Measurements from ENCODE around the gene RALGPS2.
"Not testable (repeated sequence)": the region's sequence is repeated elsewhere in the genome, so short reads cannot be mapped to it uniquely, and the experiment has no call there.

Gene RALGPS2

GRCh38 chr1:178821134-178821866 is 96.3 kb downstream of the RALGPS2 start:
- Mint-ChIP-seq H3K4me3 (no peak overlapping the region), H3K9me3 (no peaks in the 10 kb centered on the region), H3K27ac (no peak overlapping the region), H3K36me3 (ENCODE audit: low read depth) (no peaks in the 10 kb centered on the region), H3K27me3 (ENCODE audit: low read depth) (no peaks in the 10 kb centered on the region), H3K4me1 (ENCODE audit: low read depth) (no peaks in the 10 kb centered on the region)
- no peak for DNase-seq (ENCODE audit: low spot score)

GRCh38 chr1:178825167-178825566 is 100.1 kb downstream of the RALGPS2 start:
- H3K9me3 Mint-ChIP-seq, result no peaks in the 10 kb centered on the region
- no peaks in the 10 kb centered on the region for H3K4me1 Mint-ChIP-seq (ENCODE audit: low read depth)
- no peak overlapping the region for H3K27ac Mint-ChIP-seq
- H3K27me3 Mint-ChIP-seq (ENCODE audit: low read depth), result no peaks in the 10 kb centered on the region
- no peak for DNase-seq (ENCODE audit: low spot score)
- no peaks in the 10 kb centered on the region for H3K36me3 Mint-ChIP-seq (ENCODE audit: low read depth)
- no peak overlapping the region for H3K4me3 Mint-ChIP-seq

GRCh38 chr1:178844436-178844835 is 119.4 kb downstream of the RALGPS2 start:
- no peak overlapping the region for H3K27ac Mint-ChIP-seq
- no peaks in the 10 kb centered on the region for H3K36me3 Mint-ChIP-seq (ENCODE audit: low read depth)
- no peak overlapping the region for H3K4me3 Mint-ChIP-seq
- no peaks in the 10 kb centered on the region for H3K27me3 Mint-ChIP-seq (ENCODE audit: low read depth)
- DNase-seq (ENCODE audit: low spot score), result no peak
- H3K4me1 Mint-ChIP-seq (ENCODE audit: low read depth), result no peaks in the 10 kb centered on the region
- H3K9me3 Mint-ChIP-seq, result no peaks in the 10 kb centered on the region

GRCh38 chr1:178846306-178846705 is 121.3 kb downstream of the RALGPS2 start:
- no peak for DNase-seq (ENCODE audit: low spot score)
- H3K4me1 Mint-ChIP-seq (ENCODE audit: low read depth), result no peaks in the 10 kb centered on the region
- H3K9me3 Mint-ChIP-seq, result no peaks in the 10 kb centered on the region
- H3K27ac Mint-ChIP-seq, result no peak overlapping the region
- no peaks in the 10 kb centered on the region for H3K27me3 Mint-ChIP-seq (ENCODE audit: low read depth)
- no peak overlapping the region for H3K4me3 Mint-ChIP-seq
- no peaks in the 10 kb centered on the region for H3K36me3 Mint-ChIP-seq (ENCODE audit: low read depth)

GRCh38 chr1:178847396-178847849 is 122.4 kb downstream of the RALGPS2 start:
- no peaks in the 10 kb centered on the region for H3K9me3 Mint-ChIP-seq
- no peak for DNase-seq (ENCODE audit: low spot score)
- H3K4me1 Mint-ChIP-seq (ENCODE audit: low read depth), result no peaks in the 10 kb centered on the region
- no peaks in the 10 kb centered on the region for H3K36me3 Mint-ChIP-seq (ENCODE audit: low read depth)
- H3K27ac Mint-ChIP-seq, result no peak overlapping the region
- no peak overlapping the region for H3K4me3 Mint-ChIP-seq
- no peaks in the 10 kb centered on the region for H3K27me3 Mint-ChIP-seq (ENCODE audit: low read depth)

- H3K9me3 Mint-ChIP-seq; H3K36me3 Mint-ChIP-seq (ENCODE audit: low read depth); DNase-seq (ENCODE audit: low spot score); H3K4me1 Mint-ChIP-seq (ENCODE audit: low read depth); H3K27ac Mint-ChIP-seq; H3K27me3 Mint-ChIP-seq (ENCODE audit: low read depth); H3K4me3 Mint-ChIP-seq: not testable (repeated sequence)
Observed at GRCh38 chr1:178847919-178848318, 122.9 kb downstream of the RALGPS2 start.

- H3K36me3 Mint-ChIP-seq (ENCODE audit: low read depth), result no peaks in the 10 kb centered on the region
- H3K27me3 Mint-ChIP-seq (ENCODE audit: low read depth), result no peaks in the 10 kb centered on the region
- no peaks in the 10 kb centered on the region for H3K9me3 Mint-ChIP-seq
- H3K27ac Mint-ChIP-seq, result no peak overlapping the region
- no peaks in the 10 kb centered on the region for H3K4me1 Mint-ChIP-seq (ENCODE audit: low read depth)
- no peak for DNase-seq (ENCODE audit: low spot score)
- no peak overlapping the region for H3K4me3 Mint-ChIP-seq
Observed at GRCh38 chr1:178849918-178850317, 124.9 kb downstream of the RALGPS2 start.

GRCh38 chr1:178857126-178857525 is 132.1 kb downstream of the RALGPS2 start:
- Mint-ChIP-seq H3K9me3 (no peaks in the 10 kb centered on the region), H3K4me1 (ENCODE audit: low read depth) (no peaks in the 10 kb centered on the region), H3K4me3 (no peak overlapping the region), H3K27ac (no peak overlapping the region), H3K27me3 (ENCODE audit: low read depth) (no peaks in the 10 kb centered on the region), H3K36me3 (ENCODE audit: low read depth) (no peaks in the 10 kb centered on the region)
- DNase-seq (ENCODE audit: low spot score), result no peak

GRCh38 chr1:178862416-178862815 is 137.4 kb downstream of the RALGPS2 start:
- DNase-seq (ENCODE audit: low spot score), result no peak
- Mint-ChIP-seq H3K27me3 (ENCODE audit: low read depth) (peaks cover 3% of the 10 kb centered on the region), H3K36me3 (ENCODE audit: low read depth) (no peaks in the 10 kb centered on the region), H3K27ac (no peak overlapping the region), H3K9me3 (no peaks in the 10 kb centered on the region), H3K4me1 (ENCODE audit: low read depth) (peaks cover 3% of the 10 kb centered on the region), H3K4me3 (no peak overlapping the region)

GRCh38 chr1:178862864-178863263 is 137.8 kb downstream of the RALGPS2 start:
- Mint-ChIP-seq H3K27ac (no peak overlapping the region), H3K4me1 (ENCODE audit: low read depth) (peaks cover 5% of the 10 kb centered on the region), H3K27me3 (ENCODE audit: low read depth) (peaks cover 3% of the 10 kb centered on the region), H3K36me3 (ENCODE audit: low read depth) (no peaks in the 10 kb centered on the region), H3K4me3 (no peak overlapping the region), H3K9me3 (no peaks in the 10 kb centered on the region)
- no peak for DNase-seq (ENCODE audit: low spot score)

- Mint-ChIP-seq H3K36me3 (ENCODE audit: low read depth) (no peaks in the 10 kb centered on the region), H3K27ac (no peak overlapping the region), H3K4me1 (ENCODE audit: low read depth) (peaks cover 5% of the 10 kb centered on the region), H3K9me3 (no peaks in the 10 kb centered on the region), H3K4me3 (no peak overlapping the region), H3K27me3 (ENCODE audit: low read depth) (peaks cover 3% of the 10 kb centered on the region)
- no peak for DNase-seq (ENCODE audit: low spot score)
Observed at GRCh38 chr1:178864326-178864725, 139.3 kb downstream of the RALGPS2 start.

- H3K36me3 Mint-ChIP-seq (ENCODE audit: low read depth), result no peaks in the 10 kb centered on the region
- no peak overlapping the region for H3K4me3 Mint-ChIP-seq
- no peaks in the 10 kb centered on the region for H3K9me3 Mint-ChIP-seq
- H3K4me1 Mint-ChIP-seq (ENCODE audit: low read depth), result peaks cover 6% of the 10 kb centered on the region
- no peak overlapping the region for H3K27ac Mint-ChIP-seq
- peaks cover 3% of the 10 kb centered on the region for H3K27me3 Mint-ChIP-seq (ENCODE audit: low read depth)
- no peak for DNase-seq (ENCODE audit: low spot score)
Observed at GRCh38 chr1:178867670-178868069, 142.6 kb downstream of the RALGPS2 start.

GRCh38 chr1:178868706-178869105 is 143.7 kb downstream of the RALGPS2 start:
- H3K9me3 Mint-ChIP-seq, result no peaks in the 10 kb centered on the region
- H3K27ac Mint-ChIP-seq, result no peak overlapping the region
- no peak overlapping the region for H3K4me3 Mint-ChIP-seq
- peaks cover 3% of the 10 kb centered on the region for H3K27me3 Mint-ChIP-seq (ENCODE audit: low read depth)
- H3K36me3 Mint-ChIP-seq (ENCODE audit: low read depth), result no peaks in the 10 kb centered on the region
- no peak for DNase-seq (ENCODE audit: low spot score)
- peaks cover 9% of the 10 kb centered on the region for H3K4me1 Mint-ChIP-seq (ENCODE audit: low read depth)

- peaks cover 3% of the 10 kb centered on the region for H3K27me3 Mint-ChIP-seq (ENCODE audit: low read depth)
- no peak for DNase-seq (ENCODE audit: low spot score)
- no peaks in the 10 kb centered on the region for H3K9me3 Mint-ChIP-seq
- no peaks in the 10 kb centered on the region for H3K36me3 Mint-ChIP-seq (ENCODE audit: low read depth)
- no peak overlapping the region for H3K4me3 Mint-ChIP-seq
- H3K4me1 Mint-ChIP-seq (ENCODE audit: low read depth), result peaks cover 9% of the 10 kb centered on the region
- H3K27ac Mint-ChIP-seq, result no peak overlapping the region
Observed at GRCh38 chr1:178869119-178869697, 144.2 kb downstream of the RALGPS2 start.

- H3K4me3 Mint-ChIP-seq, result no peak overlapping the region
- H3K36me3 Mint-ChIP-seq (ENCODE audit: low read depth), result no peaks in the 10 kb centered on the region
- DNase-seq (ENCODE audit: low spot score), result no peak
- H3K9me3 Mint-ChIP-seq, result no peaks in the 10 kb centered on the region
- H3K4me1 Mint-ChIP-seq (ENCODE audit: low read depth), result peaks cover 6% of the 10 kb centered on the region
- H3K27me3 Mint-ChIP-seq (ENCODE audit: low read depth), result no peaks in the 10 kb centered on the region
- H3K27ac Mint-ChIP-seq, result no peak overlapping the region
Observed at GRCh38 chr1:178870221-178870620, 145.2 kb downstream of the RALGPS2 start.
